MM.1S (cell line): ENCODE results near the gene CYYR1.

Source experiments
- CTCF ChIP-seq: fragments of 300-600 bp; sonication (generic); IDR thresholded peaks from 2 replicates; pipeline ENCODE4 v1.5.1; 2016; ENCODE audit warnings: antibody characterized with exemption, low read length, mixed read lengths
- EZH2 ChIP-seq: fragments of 300-600 bp; sonication (generic); optimal IDR thresholded peaks from 2 replicates; pipeline ENCODE3; 2017; ENCODE audit warnings: low read depth, mild to moderate bottlenecking, antibody characterized with exemption, low read length, mixed read lengths

- TF ChIP-seq CTCF = no peak
- no peak for TF ChIP-seq EZH2
Observed at GRCh38 chr21:26447932-26448475, 125.1 kb downstream of the CYYR1 start.
